NCI-H1092 (cell line): Measurements from ENCODE around the gene VASH1.

Experiments
- DNase-seq: peaks from one replicate; lab custom pipeline; 2025; lab: John Stamatoyannopoulos, UW

VASH1 gene

GRCh38 chr14:76784881-76785280 is 23.6 kb downstream of the VASH1 start:
- DNase-seq = peak; percentile 54

- DNase-seq = no peak
Observed at GRCh38 chr14:76786601-76787000, 25.3 kb downstream of the VASH1 start.

- no peak for DNase-seq
Observed at GRCh38 chr14:76792422-76792821, 31.2 kb downstream of the VASH1 start.

GRCh38 chr14:76793324-76793723 is 32.1 kb downstream of the VASH1 start:
- no peak for DNase-seq

- DNase-seq = no peak
Observed at GRCh38 chr14:76793956-76794355, 32.7 kb downstream of the VASH1 start.

GRCh38 chr14:76806446-76806845 is 45.2 kb downstream of the VASH1 start:
- no peak for DNase-seq

GRCh38 chr14:76808011-76808410 is 46.7 kb downstream of the VASH1 start:
- no peak for DNase-seq

GRCh38 chr14:76808990-76809389 is 47.7 kb downstream of the VASH1 start:
- no peak for DNase-seq

GRCh38 chr14:76810525-76810924 is 49.3 kb downstream of the VASH1 start:
- DNase-seq = no peak

GRCh38 chr14:76810953-76811400 is 49.7 kb downstream of the VASH1 start:
- DNase-seq = no peak

- DNase-seq = no peak
Observed at GRCh38 chr14:76811561-76811960, 50.3 kb downstream of the VASH1 start.

GRCh38 chr14:76812093-76812421 is 50.8 kb downstream of the VASH1 start:
- no peak for DNase-seq

GRCh38 chr14:76812422-76813383 is 51.4 kb downstream of the VASH1 start, which contains the start of gene ANGEL1:
Gene ANGEL1 (minus strand): TSS chr14:76812882. CDS start chr14:76812827, 55 bp downstream.
- peak; percentile 91 for DNase-seq

GRCh38 chr14:76814726-76815645 is 53.7 kb downstream of the VASH1 start:
- no peak for DNase-seq

- no peak for DNase-seq
Observed at GRCh38 chr14:76820700-76821099, 59.4 kb downstream of the VASH1 start.

- DNase-seq = no peak
Observed at GRCh38 chr14:76826122-76826521, 64.9 kb downstream of the VASH1 start, which contains the start of gene LRRC74A. Gene LRRC74A (plus strand): TSS chr14:76826408. CDS start chr14:76826698, 290 bp downstream.

GRCh38 chr14:76827696-76828296 is 66.5 kb downstream of the VASH1 start:
- no peak for DNase-seq

GRCh38 chr14:76828339-76829012 is 67.2 kb downstream of the VASH1 start:
- no peak for DNase-seq

GRCh38 chr14:76829013-76829365 is 67.7 kb downstream of the VASH1 start:
- DNase-seq = no peak

GRCh38 chr14:76829650-76830421 is 68.6 kb downstream of the VASH1 start:
- DNase-seq = peak; percentile 19

- no peak for DNase-seq
Observed at GRCh38 chr14:76830556-76830955, 69.3 kb downstream of the VASH1 start.
